Measurements from ENCODE around the gene CCDC121.
"Not testable (repeated sequence)": the region's sequence is repeated elsewhere in the genome, so short reads cannot be mapped to it uniquely, and the experiment has no call there.

CCDC121 gene

DNA sequence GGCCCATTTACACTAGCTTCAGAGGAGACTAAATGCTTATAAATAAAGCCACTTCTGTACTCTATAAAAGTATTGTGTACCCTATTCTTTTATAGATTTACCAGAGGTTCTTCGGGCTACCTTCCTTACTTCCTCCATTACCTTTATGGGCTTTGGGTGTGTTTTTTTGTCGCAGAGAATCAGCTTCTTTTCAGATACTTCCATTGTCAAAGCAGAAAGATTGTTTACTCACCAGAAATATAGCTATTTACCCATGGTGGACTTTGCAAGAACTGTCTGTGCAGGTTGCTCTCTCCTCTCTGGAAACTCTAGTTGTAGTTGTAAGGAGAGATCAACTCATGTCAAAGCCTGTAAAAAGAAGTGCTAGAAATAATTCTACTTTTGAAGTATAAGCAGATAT is 14.8 kb downstream of the CCDC121 start:
- POLR2A ChIA-PET, result no interaction called here
- TF ChIP-seq, protein P1, sequence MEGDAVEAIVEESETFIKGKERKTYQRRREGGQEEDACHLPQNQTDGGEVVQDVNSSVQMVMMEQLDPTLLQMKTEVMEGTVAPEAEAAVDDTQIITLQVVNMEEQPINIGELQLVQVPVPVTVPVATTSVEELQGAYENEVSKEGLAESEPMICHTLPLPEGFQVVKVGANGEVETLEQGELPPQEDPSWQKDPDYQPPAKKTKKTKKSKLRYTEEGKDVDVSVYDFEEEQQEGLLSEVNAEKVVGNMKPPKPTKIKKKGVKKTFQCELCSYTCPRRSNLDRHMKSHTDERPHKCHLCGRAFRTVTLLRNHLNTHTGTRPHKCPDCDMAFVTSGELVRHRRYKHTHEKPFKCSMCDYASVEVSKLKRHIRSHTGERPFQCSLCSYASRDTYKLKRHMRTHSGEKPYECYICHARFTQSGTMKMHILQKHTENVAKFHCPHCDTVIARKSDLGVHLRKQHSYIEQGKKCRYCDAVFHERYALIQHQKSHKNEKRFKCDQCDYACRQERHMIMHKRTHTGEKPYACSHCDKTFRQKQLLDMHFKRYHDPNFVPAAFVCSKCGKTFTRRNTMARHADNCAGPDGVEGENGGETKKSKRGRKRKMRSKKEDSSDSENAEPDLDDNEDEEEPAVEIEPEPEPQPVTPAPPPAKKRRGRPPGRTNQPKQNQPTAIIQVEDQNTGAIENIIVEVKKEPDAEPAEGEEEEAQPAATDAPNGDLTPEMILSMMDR (IDR thresholded peaks at IDR 0.05; ENCODE audit: insufficient read depth, low read length, missing control alignments), result no peak
- H3K4me3 ChIP-seq (ENCODE audit: low read depth, low read length), result no peak overlapping the region
- no peak for DNase-seq (ENCODE audit: low read depth, low spot score)
- CTCF ChIA-PET, result interaction anchor here (1.3 kb wide), 1 partner anchor 69 kb away, joined by 4 read pairs; no protein-coding TSS in a partner anchor

DNA sequence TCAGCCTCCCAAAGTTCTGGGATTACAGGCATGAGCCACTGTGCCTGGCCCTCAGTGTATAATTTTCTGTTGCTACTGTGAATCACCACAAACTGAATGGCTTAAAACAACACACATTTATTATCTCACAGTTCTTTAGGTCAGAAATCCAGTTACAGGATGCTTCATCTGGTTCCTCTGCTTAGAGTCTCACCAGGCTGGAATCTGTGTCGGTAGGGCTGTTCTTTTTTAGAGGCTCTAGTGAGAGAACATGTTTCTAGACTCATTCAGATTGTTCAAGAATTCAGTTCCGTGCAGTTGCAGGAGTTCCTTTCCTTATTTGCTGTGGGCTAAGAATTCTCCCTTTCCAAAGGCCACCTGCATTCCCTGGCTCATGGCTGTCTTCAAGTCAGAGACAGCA is 22.2 kb downstream of the CCDC121 start:
- no peak overlapping the region for H3K4me3 ChIP-seq (ENCODE audit: low read depth, low read length)
- DNase-seq (ENCODE audit: low read depth, low spot score), result peak; percentile 51
- CTCF ChIA-PET, result no interaction called here
- TF ChIP-seq, protein P1 (IDR thresholded peaks at IDR 0.05; ENCODE audit: insufficient read depth, low read length, missing control alignments), result no peak
- POLR2A ChIA-PET, result no interaction called here

DNA sequence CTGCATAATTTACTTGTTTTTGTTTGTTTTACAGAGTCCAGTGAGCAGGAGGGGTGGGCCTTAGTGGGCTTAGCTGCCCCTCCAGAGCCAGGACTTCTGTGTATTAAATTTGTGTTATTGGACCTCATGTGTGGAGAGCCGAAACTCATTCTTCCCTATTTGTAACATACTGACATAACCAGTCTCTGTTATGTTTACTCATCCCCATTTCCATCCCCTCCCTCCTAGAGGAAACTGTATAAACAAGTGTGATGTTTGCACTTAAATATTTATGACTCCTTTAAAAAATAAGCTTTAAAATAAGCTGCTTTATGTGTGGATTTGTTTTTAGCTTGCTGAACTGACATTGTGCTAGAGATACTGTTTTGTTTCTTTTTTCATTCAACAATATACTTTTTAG is 32.2 kb downstream of the CCDC121 start:
- TF ChIP-seq, protein P1 (IDR thresholded peaks at IDR 0.05; ENCODE audit: insufficient read depth, low read length, missing control alignments), result no peak
- H3K4me3 ChIP-seq (ENCODE audit: low read depth, low read length), result no peak overlapping the region
- DNase-seq (ENCODE audit: low read depth, low spot score), result no peak
- ChIA-PET POLR2A (interaction anchor here (0.7 kb wide), 1 partner anchor 14 kb away, joined by 3 read pairs; no protein-coding TSS in a partner anchor), CTCF (interaction anchor here (1.0 to 1.7 kb wide), 2 partner anchors 13 to 86 kb away, joined by 3 to 7 read pairs; no protein-coding TSS in a partner anchor)

DNA sequence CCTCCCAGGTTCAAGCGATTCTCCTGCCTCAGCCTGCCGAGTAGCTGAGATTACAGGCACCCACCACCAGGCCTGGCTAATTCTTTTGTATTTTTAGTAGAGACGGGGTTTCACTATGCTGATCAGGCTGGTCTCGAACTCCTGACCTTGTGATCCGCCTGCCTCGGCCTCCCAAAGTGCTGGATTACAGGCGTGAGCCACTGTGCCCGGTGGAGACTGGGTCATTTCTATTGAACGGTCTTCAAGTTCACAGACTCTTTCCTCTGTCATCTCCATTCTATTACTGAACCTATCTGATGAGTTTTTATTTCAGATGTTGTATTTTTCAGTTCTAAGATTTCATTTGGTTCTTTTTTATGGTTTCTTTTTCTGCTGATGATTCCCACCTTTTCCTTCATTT is 33.4 kb downstream of the CCDC121 start:
- H3K4me3 ChIP-seq (ENCODE audit: low read depth, low read length); POLR2A ChIA-PET; DNase-seq (ENCODE audit: low read depth, low spot score); CTCF ChIA-PET: not testable (repeated sequence)

DNA sequence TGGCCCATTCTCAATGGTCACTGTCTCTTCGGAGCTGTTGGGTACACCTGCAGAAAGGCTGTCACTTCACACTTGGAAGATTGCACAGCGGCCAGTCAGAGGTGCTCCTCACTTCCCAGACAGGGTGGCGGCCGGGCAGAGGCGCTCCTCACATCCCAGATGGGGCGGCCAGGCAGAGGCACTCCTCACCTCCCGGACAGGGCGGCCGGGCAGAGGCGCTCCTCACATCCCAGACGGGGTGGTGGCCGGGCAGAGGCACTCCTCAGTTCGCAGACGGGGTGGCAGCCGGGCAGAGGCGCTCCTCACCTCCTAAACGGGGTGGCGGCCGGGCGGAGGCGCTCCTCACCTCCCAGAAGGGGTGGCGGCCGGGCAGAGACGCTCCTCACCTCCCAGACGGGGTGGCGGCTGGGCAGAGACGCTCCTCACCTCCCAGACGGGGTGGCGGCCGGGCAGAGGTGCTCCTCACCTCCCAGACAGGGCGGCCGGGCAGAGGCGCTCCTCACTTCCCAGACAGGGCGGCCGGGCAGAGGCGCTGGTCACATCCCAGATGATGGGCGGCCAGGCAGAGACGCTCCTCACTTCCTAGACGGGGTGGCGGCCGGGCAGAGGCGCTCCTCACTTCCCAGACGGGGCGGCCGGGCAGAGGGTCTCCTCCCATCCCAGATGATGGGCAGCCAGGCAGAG is 34.6 kb downstream of the CCDC121 start:
- H3K4me3 ChIP-seq (ENCODE audit: low read depth, low read length); DNase-seq (ENCODE audit: low read depth, low spot score); POLR2A ChIA-PET; CTCF ChIA-PET: not testable (repeated sequence)

DNA sequence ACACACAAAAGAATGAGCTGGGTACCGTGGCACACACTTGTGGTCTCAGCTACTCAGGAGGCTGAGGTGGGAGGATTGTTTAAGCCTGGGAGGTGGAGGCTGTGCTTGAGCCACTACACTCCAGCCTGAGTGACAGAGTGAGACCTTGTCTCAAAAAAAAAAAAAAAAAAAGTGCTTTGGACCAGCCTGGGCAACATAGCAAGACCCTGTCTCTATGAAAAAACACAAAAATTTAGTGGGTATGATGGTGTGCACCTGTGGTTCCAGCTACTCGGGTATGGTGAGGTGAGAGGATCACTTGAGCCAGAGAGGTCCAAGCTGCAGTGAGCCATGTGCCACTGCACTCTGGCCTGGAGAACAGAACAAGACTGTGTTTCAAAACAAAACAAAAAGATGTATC is 35.6 kb downstream of the CCDC121 start:
- ChIA-PET POLR2A (no interaction called here), CTCF (no interaction called here)
- TF ChIP-seq, protein P1 (IDR thresholded peaks at IDR 0.05; ENCODE audit: insufficient read depth, low read length, missing control alignments), result no peak
- DNase-seq (ENCODE audit: low read depth, low spot score), result no peak
- no peak overlapping the region for H3K4me3 ChIP-seq (ENCODE audit: low read depth, low read length)

DNA sequence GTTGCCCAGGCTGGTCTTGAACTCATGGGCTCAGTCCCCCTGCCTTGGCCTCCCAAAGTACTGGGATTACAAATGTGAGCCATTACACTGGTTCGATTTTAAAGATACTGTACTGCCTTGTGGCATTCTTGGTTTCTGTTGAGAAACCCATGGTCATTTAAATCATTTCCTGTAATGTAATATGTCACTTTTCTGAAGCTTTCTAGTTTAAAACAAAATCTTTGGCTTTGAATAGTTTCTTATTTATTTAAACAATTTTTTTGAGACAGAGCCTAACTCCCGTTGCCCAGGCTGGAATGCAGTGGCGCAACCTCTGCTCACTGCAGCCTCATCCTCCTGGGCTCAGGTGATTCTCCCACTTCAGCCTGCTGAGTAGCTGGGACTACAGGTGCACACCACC is 37.1 kb downstream of the CCDC121 start:
- CTCF ChIA-PET, result interaction anchor here (2.0 kb wide), 1 partner anchor 13 kb away, joined by 5 read pairs; no protein-coding TSS in a partner anchor
- H3K4me3 ChIP-seq (ENCODE audit: low read depth, low read length), result no peak overlapping the region
- TF ChIP-seq, protein P1 (IDR thresholded peaks at IDR 0.05; ENCODE audit: insufficient read depth, low read length, missing control alignments), result no peak
- POLR2A ChIA-PET, result no interaction called here
- no peak for DNase-seq (ENCODE audit: low read depth, low spot score)

Measured in AG04449 (cell line).